Hematopoietic multipotent progenitor cell treated with erythropoietin and hydrocortisone succinate and interleukin-3 and kit ligand, for 6 days (in vitro differentiated cells): ENCODE measurements around the gene NR1D1.

ENCODE experiments used
- DNase-seq: peaks from one replicate; pipeline ENCODE4 v3.0.0-alpha.2; 2015

The NR1D1 gene

DNA sequence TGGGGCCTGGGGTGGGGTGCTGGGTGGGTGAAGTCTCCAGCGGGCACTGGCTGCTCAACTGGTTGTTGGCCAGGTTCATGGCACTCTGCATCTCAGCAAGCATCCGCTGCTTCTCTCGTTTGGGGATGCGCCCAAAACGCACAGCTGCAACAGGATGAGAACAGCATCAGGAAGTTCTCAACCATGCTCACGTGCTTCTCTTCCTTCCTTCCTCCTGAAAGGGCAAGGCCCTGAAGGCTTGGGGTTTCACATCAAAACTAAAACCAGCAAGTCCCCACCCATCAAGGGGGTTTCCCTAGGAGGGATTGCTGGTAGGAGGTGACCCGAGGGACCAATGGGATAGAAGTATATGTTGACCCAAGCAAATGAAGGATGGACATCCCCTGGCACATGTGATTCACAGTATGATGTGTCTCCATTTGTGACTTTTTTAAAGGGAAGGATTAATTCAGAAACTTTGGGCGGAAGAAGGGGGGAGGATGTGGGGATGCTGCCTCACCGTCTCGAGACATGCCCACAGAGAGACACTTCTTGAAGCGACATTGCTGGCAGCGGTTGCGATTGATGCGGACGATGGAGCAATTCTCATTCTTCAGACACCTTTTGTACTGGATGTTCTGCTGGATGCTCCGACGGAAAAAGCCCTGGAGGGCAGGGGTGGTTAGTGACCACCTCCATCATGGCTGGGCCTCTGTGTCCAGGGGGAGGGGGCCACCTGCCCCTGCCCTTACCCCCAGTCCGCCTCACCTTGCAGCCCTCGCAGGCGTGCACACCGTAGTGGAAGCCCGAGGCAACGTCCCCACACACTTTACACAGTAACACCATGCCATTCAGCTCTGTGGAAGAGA lies 4.2 kb downstream of the NR1D1 start:
- no peak for DNase-seq

DNA sequence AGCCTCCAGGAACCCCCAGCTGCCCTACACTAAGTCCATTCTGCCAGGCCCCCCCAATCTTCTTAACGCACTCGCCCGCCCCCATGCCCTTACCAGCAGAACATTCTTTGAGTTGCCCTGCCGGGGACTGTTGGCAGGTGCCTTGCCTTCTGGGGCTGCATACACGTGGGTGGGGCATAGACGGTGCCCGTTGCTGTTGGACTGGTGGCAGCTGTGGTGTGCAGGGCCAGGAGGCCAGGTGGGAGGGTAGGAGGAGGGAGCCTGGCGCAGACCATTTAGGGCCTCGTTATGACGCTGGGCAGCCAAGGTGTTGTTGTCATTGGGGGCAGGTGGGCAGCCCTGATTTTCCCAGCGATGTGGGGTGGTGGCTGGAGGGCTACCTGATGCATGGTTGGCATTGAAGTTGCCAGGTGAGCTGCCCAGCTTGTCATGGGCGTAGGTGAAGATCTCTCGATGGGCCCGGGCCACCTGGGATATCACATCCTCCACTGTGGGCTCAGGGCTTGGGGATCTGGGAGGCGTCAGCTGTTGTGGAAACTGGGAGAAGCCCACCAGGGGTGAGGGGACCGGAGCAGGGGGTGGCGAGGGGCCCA lies 4.9 kb downstream of the NR1D1 start:
- no peak for DNase-seq

DNA sequence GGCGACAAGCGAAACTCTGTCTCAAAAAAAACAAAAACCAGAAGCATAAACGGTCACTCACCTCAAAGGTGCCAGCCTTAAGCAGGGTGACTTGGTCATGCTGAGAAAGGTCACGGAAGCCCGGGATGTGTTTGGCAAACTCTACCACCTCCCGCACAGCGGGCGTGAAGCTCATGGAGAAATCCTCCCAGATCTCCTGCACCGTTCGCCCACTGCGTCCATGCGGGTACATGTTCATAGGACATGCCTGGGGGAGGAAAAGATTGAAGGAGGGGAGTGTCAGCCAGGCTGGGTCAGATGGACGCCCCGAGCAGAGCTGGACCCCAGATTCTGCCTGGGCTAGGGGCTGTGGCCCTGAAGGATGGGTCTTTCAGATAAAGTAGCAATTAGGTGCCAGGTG lies 5.5 kb downstream of the NR1D1 start:
- DNase-seq: no peak

DNA sequence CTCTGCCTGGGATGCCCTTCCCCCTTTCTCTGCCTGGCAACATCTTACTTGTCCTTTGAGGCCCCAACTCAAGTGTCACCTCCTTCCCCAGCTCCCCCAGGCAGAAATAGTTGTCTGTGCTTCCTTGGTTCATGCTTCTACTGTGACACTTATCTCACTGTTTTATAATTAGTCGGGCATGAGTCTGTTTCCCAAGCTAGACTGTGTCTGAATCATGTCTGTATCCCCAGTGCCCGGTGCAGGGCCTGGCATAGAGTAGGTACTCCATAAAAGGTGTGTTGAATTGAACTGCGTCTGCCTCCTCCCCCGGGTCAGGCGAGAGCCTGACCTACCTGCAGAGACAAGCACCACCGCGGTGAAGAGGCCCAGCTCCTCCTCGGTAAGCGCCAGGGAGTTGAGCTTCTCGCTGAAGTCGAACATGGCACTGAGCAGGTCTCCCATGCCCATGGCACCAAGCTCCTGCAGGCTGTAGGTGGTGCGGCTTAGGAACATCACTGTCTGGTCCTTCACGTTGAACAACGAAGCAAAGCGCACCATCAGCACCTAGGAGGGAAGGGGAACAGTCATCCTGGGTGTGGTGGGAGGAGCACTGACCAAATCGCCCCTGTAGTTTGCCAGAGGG lies 6.7 kb downstream of the NR1D1 start:
- no peak for DNase-seq

DNA sequence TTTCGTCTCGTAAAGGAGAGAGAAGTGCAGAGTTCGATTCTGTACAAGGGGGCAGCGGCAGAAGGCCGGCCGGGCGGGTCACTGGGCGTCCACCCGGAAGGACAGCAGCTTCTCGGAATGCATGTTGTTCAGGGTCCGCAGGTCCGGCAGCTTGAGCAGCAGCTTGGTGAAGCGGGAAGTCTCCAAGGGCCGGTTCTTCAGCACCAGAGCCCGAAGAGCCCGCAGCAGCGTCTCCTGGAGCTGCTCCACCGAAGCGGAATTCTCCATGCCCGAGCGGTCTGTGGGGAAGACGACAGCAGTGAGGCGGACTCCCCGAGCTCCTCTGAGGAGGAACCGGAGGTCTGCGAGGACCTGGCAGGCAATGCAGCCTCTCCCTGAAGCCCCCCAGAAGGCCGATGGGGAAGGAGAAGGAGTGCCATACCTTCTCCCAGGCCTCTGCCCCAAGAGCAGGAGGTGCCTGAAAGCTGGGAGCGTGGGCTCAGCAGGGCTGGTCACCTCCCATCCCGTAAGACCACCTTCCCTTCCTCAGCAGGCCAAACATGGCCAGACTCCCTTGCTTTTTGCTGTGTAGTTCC lies 7.3 kb downstream of the NR1D1 start:
- DNase-seq: no peak

DNA sequence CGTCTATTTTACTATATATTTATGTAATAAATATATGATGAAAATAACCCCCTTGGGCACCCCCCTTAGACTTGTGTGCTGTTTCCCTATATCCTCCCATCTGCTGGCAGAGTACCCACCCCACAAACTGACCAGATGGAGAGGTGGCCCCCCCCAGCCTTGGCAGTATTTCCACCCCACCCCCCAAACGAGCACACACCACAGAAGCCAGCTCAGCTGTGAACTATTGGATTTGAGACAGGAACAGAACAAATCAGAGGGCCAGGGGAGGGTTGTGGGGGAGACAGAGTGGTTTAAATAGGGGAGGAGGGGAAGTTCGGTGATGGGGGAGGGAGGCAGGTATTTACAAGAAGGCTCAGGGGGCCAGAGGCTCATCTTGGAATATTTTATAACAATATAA lies 7.8 kb downstream of the NR1D1 start:
- no peak for DNase-seq

DNA sequence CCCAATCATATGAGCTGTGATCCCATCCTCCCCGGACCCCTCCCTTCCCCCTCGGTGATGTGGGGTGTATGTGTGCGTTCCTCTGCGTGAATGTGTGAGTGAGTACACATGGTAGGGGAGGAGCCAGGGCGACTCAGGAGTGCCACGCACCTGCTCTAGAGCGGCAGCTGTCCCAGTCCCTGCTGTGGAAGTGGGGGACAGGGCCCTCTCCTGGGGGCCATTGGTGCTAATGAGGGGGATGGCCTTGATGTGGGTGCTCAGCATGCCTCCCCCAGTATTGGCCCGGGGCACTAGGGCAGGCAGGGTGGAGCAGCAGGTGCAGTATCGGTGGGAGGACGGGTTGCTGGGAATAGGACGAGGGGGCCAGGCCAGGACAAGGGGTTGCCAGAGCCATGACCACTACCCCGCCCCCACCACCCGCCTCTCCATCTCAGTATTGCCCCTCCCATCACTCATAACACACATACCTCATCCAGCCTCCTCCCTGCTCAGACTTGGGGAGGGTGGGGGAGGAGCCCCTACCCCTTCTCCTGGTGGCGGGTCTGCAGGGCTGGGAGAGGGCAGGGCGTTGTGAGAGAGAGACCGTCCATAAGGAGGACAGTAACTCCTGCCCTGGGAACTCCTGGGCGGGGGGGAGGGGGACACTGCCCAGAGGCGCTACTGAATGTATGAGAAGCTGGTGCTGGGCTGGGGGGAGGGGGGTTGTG lies 8.5 kb downstream of the NR1D1 start:
- DNase-seq: no peak

DNA sequence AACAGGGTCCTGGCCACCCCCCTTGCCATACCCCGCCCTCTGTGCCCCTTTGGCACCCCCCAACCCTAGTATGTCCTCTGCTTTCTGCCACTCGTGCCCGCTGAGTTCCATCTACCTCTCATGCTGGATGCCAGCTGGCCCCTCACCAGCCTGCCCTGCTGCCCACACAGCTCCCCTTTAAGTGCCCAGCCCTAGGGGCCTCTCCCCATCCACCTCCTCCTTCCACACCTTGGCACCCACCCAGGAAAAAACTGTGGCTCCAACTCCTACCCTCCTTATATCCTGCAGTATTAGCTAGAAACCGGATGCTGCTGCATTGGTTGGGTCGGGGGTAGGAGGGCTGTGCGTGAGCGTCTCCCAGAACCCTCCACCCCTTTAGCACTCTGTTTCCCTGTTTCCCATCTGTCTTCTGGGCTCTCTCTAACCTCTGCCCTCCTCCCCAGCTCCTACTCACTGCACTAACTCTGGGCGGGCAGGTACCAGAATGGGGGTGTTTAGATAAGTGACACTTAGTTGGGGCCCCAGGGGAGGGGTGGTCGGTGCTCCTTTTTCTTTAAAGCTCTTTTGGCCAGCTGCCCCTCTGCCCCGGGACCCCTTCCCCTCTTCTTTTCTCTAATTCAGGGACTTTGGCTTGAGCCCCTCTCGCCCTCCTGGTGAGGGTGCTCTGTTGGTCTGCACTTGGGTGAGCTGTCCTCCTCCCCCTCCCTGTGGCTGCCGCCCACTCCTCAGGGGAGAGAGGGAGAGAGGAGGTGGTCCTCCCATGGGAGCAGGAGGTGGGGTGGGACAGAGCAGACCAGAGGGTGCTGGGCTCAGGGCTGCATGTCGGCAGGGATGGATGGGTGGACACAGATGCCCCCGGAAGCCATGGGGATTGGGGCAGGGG lies 9.9 kb downstream of the NR1D1 start:
- no peak for DNase-seq

DNA sequence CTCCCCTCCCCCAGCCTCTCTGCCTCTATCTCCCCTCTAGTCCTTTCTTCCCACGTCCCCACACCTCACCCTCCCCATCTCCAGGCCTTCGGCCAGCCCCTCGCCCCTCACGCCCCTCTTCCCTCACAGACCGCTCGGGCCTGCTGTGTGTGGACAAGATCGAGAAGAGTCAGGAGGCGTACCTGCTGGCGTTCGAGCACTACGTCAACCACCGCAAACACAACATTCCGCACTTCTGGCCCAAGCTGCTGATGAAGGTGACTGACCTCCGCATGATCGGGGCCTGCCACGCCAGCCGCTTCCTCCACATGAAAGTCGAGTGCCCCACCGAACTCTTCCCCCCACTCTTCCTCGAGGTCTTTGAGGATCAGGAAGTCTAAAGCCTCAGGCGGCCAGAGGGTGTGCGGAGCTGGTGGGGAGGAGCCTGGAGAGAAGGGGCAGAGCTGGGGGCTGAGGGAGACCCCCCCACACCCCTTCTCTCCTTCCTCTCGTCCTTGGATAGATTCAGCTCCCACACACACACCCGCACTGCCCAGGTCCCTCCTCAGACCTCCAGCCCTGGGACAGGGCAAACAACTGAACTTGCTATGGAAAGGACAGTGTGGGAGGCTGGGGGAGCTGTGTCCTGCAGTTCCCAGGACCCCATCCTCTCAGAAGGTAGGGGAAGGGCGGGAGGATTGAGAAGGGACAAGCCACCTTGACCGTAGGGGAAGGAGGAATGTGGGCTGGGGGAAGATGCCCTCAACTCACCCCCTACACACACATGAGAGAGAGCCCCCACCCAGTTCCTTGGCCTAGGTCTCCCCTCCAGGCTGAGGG lies 11.1 kb downstream of the NR1D1 start:
- DNase-seq: no peak

DNA sequence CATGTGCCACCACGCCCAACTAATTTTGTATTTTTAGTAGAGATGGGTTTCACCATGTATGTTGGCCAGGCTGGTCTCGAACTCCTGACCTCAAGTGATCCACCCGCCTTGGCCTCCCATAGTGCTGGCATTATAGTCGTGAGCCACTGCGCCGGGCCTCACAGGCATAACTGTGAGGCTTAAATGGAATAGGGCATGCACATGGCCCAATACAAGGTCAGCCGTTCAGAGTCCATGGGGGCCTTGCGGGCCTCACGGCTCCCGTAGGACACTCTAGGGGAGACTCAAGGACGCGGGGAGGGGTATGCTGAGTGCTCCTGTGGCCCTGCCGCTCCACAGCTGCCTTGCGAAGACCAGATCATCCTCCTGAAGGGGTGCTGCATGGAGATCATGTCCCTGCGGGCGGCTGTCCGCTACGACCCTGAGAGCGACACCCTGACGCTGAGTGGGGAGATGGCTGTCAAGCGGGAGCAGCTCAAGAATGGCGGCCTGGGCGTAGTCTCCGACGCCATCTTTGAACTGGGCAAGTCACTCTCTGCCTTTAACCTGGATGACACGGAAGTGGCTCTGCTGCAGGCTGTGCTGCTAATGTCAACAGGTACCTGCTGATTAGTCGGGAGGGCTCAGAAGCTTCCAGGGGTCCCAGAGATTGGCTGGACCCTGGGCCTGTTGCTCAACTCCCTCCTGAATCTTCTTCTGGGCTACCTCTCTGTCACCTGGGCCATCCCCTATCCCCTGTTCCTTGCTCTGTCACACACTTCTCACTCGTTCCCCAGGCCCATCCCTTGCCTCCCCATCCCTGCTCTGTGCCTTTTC lies 12.3 kb downstream of the NR1D1 start:
- DNase-seq: no peak

DNA sequence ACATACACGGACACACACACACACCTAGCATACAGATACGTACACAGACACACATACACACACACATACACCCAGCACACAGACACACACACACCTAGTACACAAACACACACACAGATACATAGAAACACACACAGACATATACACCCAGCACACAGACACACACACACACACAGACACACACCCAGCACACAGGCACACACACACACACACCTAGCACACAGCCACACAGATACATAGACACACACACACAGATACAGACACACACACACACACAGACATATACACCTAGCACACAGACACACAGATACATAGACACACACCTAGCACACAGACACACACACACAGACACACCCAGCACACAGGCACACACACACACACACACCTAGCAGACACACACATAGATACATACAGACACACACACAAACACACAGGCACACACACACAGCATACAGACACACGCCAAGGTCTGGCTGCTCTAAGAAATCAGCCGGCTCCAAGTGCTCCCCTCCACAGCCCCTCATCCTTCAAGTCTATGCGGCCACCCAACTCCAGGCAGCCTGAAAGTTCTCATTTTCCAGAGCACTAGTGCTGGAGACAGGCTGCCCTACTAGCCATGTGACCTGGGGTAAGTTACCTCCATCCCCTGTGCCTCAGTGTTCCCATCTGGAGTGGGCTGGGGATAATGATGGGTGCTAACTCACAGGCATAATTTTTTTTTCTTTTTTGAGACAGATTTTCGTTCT lies 13.2 kb downstream of the NR1D1 start:
- no peak for DNase-seq

DNA sequence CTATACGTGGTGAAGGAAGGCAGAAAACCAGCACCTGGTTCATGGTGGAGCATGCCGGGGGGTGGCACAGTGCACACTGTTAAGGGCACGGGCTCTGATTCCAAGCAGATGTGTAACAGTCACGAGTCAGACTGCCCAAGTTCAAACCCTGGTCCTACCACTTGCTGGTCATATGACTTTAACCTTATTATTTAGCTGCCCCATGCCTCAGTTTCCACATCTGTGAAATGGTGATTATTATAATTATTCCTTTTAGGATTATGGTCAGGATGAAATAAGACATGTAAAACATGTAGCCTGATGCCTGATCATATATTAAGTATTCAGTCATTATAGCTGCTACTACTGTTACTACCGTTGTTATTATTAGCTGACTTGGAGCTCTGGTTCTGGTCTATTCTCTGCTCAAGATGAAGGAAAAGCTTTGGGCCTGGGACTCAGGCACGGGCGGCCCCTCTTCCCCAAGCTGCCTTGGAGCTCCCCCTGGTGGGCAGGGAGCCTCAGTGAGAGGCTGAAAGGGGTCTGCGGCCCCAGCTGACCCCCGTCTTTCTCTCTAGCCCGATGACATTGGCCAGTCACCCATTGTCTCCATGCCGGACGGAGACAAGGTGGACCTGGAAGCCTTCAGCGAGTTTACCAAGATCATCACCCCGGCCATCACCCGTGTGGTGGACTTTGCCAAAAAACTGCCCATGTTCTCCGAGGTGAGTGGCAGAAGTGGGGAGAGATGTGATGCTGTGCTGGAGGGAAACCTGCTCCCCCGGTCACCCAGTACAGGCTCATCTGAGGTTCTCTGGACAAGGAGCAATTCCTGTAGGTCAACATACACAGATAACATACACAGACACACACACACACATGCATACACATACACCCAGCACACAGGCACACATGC lies 14.0 kb downstream of the NR1D1 start:
- peak; percentile 82 for DNase-seq

DNA sequence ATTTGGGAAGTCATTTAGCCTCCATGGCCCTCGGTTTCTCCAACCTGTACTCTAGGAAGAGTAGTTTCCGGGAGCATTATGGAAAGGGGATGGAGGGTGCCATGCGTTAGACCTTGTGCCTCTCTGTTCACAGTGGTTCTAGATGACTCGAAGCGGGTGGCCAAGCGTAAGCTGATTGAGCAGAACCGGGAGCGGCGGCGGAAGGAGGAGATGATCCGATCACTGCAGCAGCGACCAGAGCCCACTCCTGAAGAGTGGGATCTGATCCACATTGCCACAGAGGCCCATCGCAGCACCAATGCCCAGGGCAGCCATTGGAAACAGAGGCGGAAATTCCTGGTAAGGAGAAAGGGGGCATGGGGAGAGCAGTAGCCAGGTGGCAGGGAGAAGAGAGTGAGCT lies 15.9 kb downstream of the NR1D1 start:
- no peak for DNase-seq

DNA sequence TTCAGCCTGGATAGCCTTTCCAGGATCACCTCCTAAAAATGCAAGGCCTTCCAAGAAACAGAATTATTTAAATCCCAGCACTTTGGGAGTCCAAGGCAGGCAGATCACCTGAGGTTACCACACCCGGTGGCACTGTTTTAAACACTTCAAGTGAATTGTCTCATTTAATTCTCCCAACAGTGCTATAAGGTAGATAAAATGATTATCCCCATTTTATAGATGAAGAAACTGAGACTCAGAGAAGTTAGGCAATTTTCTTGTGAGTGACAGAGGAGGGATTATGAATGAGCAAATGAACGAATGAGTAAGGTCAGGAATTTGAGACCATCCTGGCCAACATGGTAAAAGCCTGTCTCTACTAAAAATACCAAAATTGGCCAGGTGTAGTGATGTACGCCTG lies 20.8 kb downstream of the NR1D1 start:
- no peak for DNase-seq

DNA sequence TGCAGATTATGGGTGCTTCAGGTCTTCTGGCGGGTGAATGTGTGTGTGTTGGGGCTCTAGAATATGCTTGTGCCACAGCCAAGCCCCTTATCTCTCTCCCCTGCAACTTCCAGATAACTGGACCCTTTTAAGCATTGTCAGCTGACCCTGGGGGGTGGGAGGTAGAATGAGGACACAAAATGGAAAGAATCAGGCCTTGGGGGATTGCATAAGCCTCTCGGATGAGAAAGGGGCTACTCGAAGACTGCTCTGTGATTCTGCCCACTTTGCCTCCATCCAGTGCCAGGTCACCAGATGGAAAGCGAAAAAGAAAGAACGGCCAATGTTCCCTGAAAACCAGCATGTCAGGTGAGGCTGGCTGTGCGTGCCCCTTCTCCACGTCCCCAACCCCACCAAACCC lies 23.8 kb downstream of the NR1D1 start:
- DNase-seq: peak; percentile 81

DNA sequence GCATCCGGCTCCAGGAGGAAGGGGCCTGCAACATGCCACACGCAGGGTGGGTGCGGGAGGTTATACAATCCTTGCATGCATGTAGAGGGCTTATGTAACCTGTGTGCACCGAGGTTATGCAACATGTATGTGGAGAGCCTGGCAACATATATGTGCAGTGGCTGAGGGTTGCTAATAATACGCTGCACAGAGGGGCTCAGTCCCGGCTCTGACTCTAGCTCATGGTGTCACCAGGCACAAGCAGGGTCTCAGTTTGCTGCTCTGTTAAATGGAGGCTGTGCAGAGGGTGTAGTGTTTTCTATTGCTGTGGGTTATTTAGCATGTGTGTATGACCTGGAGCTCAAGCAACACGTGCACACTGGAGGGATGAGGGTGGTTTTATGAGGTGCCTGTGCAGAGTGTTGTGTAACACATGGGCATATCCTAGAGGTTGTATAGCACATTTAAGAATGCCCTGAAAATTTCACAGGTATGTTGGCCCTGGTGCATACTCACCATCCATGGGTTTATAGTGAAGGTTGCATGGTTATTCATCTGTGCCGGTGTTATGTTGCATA lies 24.4 kb downstream of the NR1D1 start:
- DNase-seq: no peak

DNA sequence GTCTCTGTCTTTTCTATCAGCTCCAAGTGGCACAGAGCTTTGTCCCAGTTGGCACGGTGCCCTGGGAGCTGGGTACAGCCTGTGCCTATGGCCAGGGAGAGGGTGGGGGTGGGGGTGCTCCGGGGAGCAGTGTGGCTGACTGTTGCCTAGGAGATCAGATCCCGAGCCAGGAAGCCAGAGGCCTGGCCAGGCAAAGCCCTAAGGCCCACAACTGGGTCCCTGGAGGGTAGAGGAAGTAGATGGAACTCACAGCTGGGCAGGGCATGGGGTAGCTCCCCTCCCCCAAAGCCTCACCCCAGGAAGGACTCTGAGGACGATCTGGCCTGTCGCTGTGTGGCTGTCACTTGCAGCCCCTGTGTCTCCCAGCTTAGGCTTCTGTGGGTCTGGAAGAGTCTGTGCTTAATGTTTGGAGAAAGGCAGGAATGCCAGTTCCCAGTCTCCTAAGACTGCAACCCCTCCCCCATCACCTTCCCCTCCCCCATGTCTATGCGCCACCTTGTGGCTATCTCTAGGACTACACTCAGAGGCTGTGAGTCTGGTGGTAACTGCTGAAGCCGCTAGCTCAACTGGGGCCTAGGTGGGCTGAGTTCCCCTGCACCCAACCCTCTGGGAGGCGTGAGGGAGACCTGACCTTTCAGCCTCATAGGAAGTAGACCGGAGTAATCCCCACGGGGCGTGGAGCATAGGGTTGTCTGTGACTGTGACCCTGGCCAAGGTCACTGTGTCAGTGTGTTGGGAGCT lies 25.0 kb downstream of the NR1D1 start:
- peak; percentile 87 for DNase-seq

DNA sequence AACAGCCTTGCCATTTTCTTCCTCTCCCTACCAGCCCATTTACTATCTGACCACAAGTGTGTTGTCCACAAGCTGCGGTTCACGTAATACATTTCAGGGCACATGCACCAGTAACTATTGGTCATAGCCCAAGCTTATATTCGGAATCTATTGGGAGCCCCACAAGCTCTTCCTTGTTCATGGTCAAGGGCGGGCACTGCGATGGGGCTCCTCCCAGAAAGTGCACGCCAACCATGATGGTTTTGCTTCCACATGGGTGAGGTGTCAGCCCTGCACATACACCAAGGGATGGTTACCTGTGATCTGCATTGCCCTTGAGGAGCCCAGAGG lies 25.6 kb downstream of the NR1D1 start:
- no peak for DNase-seq
